Measurements from ENCODE around the gene GRIN1. TPM values are rescaled to one million over a fixed set of nuclear protein-coding genes. Genes with fewer than 3 reads are reported as not detected.
A peak's percentile ranks its signal among the peaks of the same experiment; 100 is the strongest.

Gene GRIN1
- total RNA-seq, 1 donor from 2014 or later: not detected

DNA sequence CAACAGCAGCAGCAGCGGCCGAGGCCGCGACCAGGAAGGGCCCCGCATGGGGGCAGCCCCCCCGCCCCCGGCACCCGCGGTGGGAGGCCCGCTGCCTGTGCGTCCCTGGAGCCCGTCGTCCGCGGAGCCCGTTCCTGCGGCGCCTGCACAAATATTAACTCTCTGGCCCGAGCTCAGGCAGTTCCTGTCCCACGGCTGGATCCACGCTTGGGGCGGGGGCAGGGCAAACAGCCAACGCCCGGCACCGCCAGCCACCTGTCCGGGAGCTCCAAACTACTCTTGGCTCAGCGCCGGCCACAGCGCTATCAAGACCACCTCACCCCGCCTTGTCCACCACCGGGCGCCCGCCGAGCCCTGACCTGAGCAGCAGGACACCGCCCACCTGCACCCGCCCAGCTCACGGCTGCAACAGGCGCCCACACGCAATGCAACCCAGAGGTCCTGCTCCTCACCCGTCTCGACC is 31.0 kb downstream of the GRIN1 start, which contains the start of gene LRRC26:
Gene LRRC26, minus strand, starts transcription at position 156 of the 463 bp plus-strand sequence. Its CDS starts 108 bp downstream, at position 48.
- no peak for ATAC-seq (ENCODE audit: poor library complexity)
- DNase-seq: no peak
- intact Hi-C loops (cut with DNase I): no loop called here

DNA sequence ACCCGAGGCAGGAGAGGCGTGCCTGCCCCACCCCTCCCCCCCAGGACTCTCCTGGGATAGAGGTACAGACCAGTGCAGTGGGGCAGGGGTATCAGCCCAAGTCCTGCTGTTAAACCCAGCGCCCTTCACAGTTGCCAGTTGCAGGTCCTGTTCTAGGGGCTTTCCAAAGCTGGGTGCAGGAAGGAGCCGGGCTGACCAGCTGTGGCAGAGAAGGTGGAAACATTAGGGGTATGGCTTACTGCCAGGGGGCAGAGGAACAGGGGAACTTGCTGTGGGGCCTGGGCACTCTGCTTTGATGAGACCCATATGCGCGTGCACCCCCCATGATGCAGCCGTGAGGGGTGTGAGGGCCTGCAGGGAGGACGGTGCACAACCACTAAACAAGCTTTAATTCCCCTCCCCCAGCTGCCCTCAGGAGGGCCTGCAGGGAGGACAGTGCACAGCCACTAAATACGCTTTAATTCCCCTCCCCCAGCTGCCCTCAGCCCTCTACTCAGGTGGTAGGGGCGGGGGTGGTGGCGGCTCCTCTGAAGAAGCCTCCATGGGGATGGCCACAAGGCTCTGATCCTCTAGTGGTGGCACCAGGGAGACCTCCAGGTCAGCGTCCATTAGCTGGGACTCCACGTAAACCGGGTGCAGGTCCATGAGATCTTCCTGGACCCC is 31.7 kb downstream of the GRIN1 start:
- DNase-seq (no peak), ATAC-seq (ENCODE audit: poor library complexity) (no peak)
- intact Hi-C loops (cut with DNase I): no loop called here

- no peak for DNase-seq
- ATAC-seq (ENCODE audit: poor library complexity): no peak
- intact Hi-C loops (cut with DNase I): no loop called here
These were observed 32.4 kb downstream of the GRIN1 start for GRCh38 chr9:137171149-137171900.

GRCh38 chr9:137172901-137173795 is 34.2 kb downstream of the GRIN1 start:
- DNase-seq: no peak
- intact Hi-C loops (cut with DNase I): no loop called here

GRCh38 chr9:137173796-137174664 is 35.1 kb downstream of the GRIN1 start:
- intact Hi-C loops (cut with DNase I): no loop called here
- ATAC-seq (ENCODE audit: poor library complexity) (no peak), DNase-seq (no peak)

More at GRCh38 chr9:137172901-137173795, 34.2 kb downstream of the GRIN1 start:
- ATAC-seq (ENCODE audit: poor library complexity): no peak

DNA sequence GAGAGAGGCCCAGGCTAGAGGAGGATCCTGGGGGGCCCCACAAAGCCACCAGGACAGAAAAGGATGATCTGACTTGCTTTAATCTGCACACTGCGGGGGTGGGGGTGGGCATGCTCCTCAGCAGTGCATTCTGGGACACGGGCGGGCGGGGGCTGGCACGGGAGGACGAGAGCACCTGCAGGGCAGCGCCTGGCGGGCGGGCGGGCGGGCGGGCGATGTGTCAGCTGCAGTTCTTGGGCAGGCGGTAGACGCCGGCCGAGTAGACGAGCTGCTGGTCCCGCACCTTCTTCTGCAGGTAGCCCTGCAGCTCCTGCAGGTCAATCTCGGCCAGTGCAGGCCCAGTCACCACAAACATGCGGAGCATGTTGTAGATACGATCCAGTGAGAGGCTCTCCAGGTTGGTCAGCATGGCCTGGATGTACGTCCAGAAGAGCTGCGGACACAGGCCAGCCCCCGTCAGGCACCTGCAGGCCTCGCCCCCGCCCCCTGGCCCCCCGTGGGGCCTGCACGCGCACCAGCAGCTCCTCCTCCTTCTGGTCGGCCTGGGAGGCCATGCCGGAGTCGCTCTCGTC is 35.9 kb downstream of the GRIN1 start:
- intact Hi-C loops (cut with DNase I): no loop called here

DNA sequence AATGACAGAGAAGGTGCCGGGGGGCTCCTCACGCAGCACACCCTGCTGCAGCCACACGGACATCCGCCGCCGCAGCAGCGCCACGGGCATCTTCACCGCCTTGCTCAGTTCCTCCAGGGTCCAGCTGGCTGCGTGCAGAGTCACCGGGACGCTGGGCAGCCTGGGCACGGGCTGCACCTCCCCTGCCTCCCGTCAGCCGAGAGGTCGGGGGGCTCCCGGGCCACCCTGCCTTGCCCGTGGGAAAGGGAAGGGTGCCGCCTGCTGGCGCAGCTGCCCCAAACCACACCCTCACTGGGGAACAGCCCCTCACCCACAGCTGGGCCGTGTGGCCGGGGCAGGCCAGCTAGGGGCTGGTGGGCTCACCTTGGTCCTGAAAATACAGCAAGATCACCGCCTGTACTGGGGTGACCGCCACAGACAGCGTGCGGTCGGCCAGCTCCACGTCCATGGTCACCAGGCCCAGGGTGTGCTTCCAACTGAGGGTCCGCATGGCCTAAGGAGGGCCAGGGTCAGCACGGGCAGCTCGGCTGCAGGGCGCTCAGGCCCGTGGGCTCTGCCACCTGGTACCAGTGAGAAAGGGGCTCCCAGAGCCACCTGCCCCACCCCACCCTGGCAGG is 36.5 kb downstream of the GRIN1 start:
- DNase-seq (no peak), ATAC-seq (ENCODE audit: poor library complexity) (peak; percentile 7)
- intact Hi-C loops (cut with DNase I): no loop called here

More for the DNA sequence above, 35.9 kb downstream of the GRIN1 start:
- ATAC-seq (ENCODE audit: poor library complexity) (no peak), DNase-seq (no peak)

DNA sequence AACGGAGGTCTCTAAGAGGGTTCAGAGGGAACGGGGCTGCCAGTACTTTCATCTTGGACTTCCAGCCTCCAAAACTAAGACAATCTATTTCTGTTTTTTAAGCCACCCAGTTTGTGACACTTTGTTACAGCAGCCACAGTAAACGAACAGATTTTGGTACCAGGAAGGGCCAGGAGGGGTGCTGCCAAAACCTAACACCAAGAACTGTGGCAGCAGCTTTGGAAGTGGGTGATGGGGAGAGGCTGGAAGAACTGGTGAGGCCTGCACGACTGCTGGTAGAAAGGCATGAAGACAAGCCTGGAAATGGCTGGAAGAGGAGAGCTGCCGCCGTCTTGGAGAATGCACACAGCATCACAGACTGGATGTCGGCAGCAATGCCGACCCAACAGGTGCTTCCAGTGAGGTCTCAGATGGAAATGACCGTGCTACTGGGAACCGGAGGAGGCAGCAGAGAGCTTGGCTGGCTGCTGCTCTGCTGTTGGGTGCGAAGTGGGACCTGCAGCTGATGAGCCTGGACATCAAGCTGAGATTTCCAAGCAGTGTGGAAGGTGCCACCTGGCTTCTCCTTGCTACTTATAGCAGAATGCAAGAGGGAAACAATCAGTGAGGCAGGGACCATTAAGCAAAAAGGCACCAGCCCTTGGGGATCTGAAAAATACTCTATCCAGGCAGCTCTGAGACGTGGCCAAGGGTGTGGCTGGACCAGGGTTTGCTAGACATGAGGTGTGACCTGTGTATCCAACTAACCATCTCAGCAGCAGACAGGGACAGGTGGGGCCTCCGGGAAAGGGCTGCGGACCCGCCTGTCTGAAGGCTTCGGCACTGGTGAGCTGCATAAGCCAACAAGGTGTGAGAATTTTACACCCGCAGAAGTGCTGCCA is 37.6 kb downstream of the GRIN1 start:
- intact Hi-C loops (cut with DNase I): no loop called here

GRCh38 chr9:137178201-137178938 is 39.4 kb downstream of the GRIN1 start:
- intact Hi-C loops (cut with DNase I): no loop called here
- no peak for ATAC-seq (ENCODE audit: poor library complexity)
- no peak for DNase-seq

More for the DNA sequence above, 37.6 kb downstream of the GRIN1 start:
- ATAC-seq (ENCODE audit: poor library complexity) (peak; percentile 40), DNase-seq (no peak)

DNA sequence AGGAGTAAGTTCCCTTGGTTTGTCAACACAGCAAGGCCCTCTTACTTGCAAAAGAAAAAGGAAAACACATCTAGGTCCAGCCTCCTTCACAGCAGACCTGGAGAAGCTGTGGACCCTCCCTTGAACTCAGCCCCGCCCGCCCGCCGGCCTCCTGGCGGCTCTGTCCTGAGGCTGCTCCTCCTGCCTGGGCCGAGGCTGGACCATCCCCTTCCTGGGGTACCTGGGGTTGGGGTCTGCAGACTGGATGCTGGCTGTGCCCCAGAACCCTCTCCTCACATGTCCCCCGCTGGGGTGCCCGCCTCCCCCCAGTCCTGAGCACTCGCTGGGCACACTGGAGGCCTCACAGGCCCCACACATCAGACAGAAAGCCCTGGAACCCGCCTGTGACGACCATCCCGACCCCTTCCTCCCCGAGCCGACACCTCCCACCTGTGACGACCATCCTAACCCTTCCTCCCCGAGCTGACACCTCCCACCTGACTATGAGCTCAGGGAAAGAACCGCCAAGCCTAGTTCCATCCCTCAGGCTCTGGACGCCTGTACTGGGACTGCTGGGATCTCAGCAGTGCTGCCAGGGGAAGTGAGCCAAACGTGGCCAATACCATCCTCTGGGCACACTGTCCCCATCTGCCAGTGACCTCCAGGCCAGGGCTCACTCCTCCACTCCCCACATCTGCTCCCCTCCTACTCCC is 40.1 kb downstream of the GRIN1 start:
- intact Hi-C loops (cut with DNase I): no loop called here
- ATAC-seq (ENCODE audit: poor library complexity): no peak
- no peak for DNase-seq

DNA sequence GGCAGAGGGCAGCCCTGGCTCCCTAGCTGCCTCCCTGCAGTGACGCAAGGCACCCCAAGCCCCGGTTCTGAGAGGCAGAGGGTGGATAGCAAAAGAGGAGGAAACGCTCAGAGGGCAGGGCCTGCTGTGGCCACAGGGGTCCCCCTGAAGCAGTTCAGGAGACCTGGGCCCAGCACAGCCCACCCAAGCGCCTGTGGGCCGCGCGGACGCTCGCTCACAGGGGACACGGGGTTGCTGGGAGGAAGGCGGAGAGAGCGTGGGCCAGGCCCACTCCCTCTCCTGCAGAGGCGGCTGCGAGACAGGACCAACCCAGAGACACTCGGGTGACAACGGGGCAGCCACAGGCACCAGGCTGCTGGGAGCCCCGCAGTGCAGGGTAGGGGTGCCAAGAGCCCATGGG is 40.8 kb downstream of the GRIN1 start:
- intact Hi-C loops (cut with DNase I): no loop called here
- DNase-seq (no peak), ATAC-seq (ENCODE audit: poor library complexity) (no peak)

DNA sequence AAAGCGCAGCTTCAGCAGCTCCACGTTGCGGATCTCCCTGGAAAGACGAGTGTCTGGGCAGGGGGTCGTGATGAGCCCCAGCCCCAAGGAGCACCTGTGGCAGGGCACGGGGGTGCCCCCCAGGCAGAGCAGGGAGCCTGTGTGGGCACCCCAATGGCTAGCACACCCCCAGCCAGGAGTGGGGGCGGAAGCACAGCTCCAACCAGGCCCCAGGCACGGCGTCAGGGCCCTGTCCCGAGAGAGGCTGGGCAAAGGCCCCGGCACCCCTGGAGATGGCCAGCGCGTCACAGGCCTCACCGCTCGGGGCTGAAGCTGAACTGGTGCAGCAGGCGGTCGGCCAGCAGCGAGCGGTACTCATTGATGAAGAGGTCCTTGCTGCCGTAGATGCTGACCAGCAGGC is 41.5 kb downstream of the GRIN1 start:
- intact Hi-C loops (cut with DNase I): no loop called here
- no peak for ATAC-seq (ENCODE audit: poor library complexity)
- DNase-seq: no peak

DNA sequence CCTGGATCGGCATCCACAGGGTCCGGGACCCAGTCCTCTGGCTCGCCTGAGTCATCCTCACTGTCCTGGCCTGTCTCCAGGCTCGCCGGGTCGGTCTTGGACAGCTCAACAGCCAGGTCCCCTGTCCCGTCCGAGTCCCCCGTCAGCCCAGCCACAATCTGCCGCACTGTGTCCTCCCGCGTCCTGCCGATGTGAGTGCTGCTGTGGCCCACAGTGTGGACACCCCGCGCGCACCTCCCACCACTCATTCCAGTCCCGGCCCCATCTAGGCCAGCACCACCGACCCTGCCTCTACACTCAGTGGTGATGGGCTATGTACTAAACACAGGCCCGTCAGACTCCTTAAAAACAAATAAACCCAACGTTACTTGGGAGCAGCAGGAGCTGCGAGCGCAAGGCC is 42.7 kb downstream of the GRIN1 start:
- DNase-seq: no peak
- ATAC-seq (ENCODE audit: poor library complexity): no peak
- intact Hi-C loops (cut with DNase I): no loop called here

DNA sequence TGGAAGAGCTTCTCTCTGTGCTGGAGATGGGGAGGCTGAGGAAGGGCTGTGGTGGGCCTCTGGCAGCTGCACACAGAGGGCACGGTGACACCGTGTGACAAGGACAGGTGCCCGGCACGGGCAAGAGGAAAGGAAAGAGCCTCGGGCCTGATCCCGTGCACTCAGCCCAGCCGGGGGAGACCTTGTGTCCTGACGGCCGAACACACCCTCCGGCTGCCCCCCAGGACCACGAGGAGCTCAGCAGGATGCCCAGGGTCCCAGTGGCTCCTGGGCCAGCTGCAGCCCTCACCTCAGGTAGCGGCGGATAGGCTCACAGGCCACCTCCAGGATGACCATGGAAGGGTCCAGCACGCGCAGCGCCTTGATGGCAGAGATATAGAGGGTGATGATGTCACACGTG is 43.9 kb downstream of the GRIN1 start:
- intact Hi-C loops (cut with DNase I): no loop called here
- ATAC-seq (ENCODE audit: poor library complexity): no peak
- no peak for DNase-seq

DNA sequence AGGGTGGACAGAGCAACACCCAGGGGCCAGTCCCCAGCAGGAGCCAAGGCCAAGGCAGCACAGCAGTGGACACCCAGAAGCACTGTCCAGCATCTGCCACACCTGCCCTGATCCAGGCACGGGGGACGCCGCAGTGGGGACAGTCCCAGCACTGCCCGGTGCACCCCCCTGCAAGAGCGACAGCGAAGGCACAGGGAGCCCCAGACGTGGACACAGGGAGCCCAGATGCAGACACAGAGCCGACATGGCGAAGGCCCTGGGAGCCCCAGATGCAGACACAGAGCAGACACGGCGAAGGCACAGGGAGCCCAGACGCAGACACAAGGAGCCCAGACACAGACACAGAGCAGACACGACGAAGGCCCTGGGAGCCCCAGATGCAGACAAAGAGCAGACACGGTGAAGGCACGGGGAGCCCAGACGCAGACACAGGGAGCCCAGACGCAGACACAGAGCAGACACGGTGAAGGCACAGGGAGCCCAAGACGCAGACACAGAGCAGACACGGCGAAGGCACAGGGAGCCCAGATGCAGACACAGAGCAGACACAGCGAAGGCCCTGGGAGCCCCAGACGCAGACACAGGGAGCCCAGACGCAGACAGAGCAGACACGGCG is 45.1 kb downstream of the GRIN1 start:
- intact Hi-C loops (cut with DNase I): no loop called here
- ATAC-seq (ENCODE audit: poor library complexity): no peak
- no peak for DNase-seq
